GM12891 (cell line): ENCODE measurements around the gene RYR2.

Experiments
- DNase-seq: peaks from one replicate; pipeline ENCODE4 v3.0.0; 2011; ENCODE audit warnings: low spot score; ENCODE audit not compliant: insufficient read length
- FAIRE-seq: peaks from 2 replicates; lab custom pipeline; 2011; peaks lifted over from hg19 to GRCh38; lab: Jason Lieb, UNC
- PAX5 ChIP-seq: IDR thresholded peaks from 2 replicates; pipeline ENCODE4 v1.6.1; 2011; ENCODE audit warnings: low read length, moderate library complexity, mild to moderate bottlenecking; ENCODE audit not compliant: insufficient read depth, severe bottlenecking
- POLR2A ChIP-seq: IDR thresholded peaks from 2 replicates; pipeline ENCODE4 v1.6.1; 2011; ENCODE audit warnings: low read depth, low read length, control low read depth
- POLR2AphosphoS5 ChIP-seq: IDR thresholded peaks from 2 replicates; pipeline ENCODE4 v1.6.1; 2011; ENCODE audit warnings: low read depth, low read length, control low read depth
- POU2F2 ChIP-seq: IDR thresholded peaks from 2 replicates; pipeline ENCODE4 v1.6.1; 2011; ENCODE audit warnings: low read depth, mild to moderate bottlenecking, control low read depth, low read length, moderate library complexity
- SPI1 ChIP-seq: IDR thresholded peaks from 2 replicates; pipeline ENCODE4 v1.6.1; 2011; ENCODE audit warnings: low read depth, low read length, control low read depth
- TAF1 ChIP-seq: IDR thresholded peaks from 2 replicates; pipeline ENCODE4 v1.6.1; 2011; ENCODE audit warnings: low read depth, low read length, control low read depth

RYR2 gene

DNA sequence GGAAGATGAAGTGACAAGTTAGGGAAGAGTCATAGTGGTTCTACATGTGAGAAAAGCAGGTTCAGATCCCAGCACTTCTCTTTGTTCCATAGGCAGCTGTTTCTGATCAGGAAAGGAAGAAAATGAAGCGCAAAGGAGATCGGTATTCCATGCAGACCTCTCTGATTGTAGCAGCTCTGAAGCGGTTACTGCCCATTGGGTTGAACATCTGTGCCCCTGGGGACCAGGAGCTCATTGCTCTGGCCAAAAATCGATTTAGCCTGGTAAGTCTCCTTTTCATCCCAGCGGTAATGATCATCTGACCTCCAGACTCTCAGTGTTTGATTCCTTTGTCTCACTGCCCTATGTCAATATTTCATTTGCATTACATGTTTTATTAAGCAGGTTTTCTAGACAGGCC, 675.1 kb downstream of the RYR2 start:
- DNase-seq (no peak), FAIRE-seq (no peak)
- TF ChIP-seq TAF1 (no peak), POLR2A (no peak), POU2F2 (no peak)

DNA sequence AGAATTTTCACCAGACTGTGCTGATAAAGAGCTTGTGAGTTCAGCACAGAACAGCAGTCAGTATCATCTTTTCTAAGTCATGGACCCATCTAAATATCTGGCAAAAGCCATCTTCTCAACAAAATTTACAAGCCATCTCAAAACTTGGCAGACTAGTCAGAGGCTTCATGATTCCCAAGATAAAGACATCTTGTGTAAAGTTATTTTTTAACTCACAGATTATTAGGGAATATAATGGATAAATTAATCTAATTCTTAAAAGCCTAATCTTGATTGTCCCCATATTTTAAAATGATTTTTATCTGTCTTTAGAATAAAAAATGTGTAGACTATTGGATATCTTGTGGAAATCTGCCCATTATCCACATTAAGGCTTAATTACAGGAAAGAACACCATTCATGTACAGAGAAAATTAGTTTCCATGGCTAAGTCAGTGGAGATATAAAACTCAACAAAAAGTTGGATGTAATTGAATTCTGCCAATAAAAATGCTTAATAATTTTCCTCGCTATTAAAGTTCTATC, 688.9 kb downstream of the RYR2 start:
- FAIRE-seq: no peak
- DNase-seq: no peak
- TF ChIP-seq TAF1 (no peak), POLR2AphosphoS5 (no peak), SPI1 (no peak), POU2F2 (no peak), PAX5 (no peak)

DNA sequence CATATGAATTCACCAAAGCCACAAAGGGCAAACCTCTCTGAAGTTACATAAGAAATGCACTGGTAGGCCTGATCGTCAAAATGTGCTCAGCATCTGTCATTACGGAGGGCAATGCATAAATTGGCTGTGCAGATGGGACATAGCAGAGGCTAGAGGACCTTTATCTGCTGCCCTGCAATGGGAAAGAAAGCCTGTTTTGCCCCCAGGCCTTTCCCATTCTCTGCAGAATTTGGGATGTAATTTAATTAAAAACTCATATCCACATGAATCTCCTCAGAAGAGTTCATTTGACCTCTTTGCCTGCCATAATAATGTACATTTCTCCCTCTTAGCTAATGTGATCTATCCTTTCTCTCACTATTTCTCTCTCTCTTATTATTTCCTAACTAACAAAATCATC, 690.7 kb downstream of the RYR2 start:
- DNase-seq: no peak
- TF ChIP-seq POLR2A: no peak
- no peak for TF ChIP-seq PAX5
- TF ChIP-seq POLR2AphosphoS5: no peak
- no peak for TF ChIP-seq POU2F2
- TF ChIP-seq TAF1: no peak
- TF ChIP-seq SPI1: no peak
- no peak for FAIRE-seq

DNA sequence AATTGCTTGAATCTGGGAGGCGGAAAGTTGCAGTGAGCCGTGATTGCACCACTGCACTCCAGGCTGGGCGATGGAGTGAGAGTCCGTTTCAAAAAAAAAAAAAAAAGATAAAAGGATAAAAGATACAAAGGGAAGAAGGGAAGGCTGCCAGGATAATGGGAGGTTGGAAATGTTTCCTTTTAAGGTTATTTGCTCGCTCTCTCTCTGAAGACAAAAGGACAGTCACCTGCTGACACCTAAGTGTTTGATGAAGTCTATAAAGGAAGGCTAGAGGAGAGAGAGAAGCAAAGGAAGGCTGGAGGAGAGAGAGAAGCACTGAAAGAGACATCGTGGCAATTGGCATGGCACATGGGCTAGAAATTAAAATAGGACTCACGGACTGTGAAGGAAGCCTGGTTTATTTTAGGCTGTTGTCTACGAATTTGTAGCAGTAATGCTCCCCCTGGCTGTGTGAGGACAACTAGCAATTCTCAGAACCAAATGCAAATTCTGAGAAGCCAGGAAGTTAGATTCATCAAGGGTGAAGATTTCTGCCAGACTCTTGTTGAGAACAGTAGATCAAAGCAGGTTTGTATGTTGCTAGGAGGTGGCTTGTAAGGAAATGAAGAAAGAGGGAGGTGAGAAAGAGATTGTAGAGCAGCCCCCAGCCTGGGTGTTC, 694.5 kb downstream of the RYR2 start:
- DNase-seq (peak; percentile 1), FAIRE-seq (no peak)
- TF ChIP-seq TAF1 (no peak), SPI1 (no peak), POLR2AphosphoS5 (no peak), PAX5 (no peak), POU2F2 (no peak), POLR2A (no peak)

DNA sequence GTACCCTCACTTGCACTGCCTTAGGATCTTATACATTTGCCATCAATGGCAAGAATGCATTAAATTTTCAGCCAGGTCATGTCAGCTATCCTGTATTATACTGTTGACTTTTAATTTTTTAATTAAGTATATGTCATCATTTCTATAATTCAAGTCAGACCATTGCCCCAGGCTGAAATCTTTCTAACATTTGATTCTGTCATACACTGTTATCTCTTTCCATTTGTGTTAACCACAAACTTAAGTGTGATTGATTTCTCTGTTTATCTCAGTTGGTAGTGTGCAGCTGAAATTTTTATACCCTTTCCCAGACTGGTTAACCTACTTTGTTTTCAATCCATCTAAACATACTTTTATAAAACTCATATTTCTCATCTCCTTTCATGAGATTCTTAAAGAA, 695.5 kb downstream of the RYR2 start:
- FAIRE-seq (no peak), DNase-seq (no peak)
- TF ChIP-seq PAX5: no peak
- no peak for TF ChIP-seq POLR2AphosphoS5
- TF ChIP-seq POU2F2: no peak
- TF ChIP-seq SPI1: no peak
- TF ChIP-seq POLR2A: no peak
- no peak for TF ChIP-seq TAF1

DNA sequence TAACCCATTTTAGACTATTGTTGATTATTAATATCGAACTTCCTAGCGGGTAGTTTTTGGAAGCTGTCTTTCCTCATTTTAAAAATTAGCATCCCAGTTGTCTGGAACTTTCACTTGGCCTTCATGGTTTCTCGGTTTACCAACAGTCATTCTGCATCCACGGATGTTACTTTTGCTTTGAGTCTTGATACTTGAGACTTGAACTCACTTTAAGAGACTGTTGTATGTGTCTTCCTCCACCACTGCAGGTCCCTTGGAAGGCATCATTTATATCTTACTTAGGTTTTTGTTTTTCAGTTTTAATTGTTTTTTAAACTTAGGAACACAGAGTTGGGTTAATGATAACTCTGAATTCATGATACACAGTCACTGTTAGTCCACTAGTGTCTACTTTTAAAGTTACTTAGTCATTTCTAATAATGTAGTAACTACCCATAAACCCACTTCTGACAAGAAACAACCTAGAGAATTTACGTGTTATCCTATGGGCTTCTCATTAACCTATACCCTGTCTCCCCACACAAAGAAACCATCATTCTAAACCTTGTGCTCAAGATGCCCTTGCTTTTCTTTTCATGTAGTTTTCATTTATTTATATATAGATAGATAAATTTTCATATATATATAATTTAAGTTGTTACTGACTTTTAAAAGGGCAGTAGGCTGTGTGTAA, 696.1 kb downstream of the RYR2 start:
- DNase-seq (no peak), FAIRE-seq (no peak)
- TF ChIP-seq SPI1: no peak
- no peak for TF ChIP-seq POLR2A
- TF ChIP-seq POLR2AphosphoS5: no peak
- TF ChIP-seq PAX5: no peak
- no peak for TF ChIP-seq POU2F2
- no peak for TF ChIP-seq TAF1

DNA sequence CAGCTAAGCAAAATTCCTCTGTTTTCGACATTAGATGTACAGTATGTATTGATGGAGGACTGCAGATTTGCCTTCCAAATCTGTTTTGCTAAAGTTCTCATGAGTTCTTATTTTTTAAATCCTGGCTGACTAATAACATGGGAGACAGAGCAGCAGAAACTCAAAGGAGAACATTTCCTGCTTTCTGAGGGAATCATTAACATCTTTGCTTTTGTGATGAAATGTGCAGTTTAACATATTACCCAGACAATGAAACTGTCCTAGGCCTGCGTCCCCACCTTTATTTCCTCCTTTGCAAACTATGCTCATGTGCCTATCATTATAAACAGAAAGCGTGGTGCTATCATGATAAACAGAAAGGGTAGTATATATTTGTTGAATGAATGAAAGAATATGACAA, 698.9 kb downstream of the RYR2 start:
- no peak for TF ChIP-seq POU2F2
- TF ChIP-seq POLR2A: no peak
- no peak for TF ChIP-seq POLR2AphosphoS5
- no peak for TF ChIP-seq TAF1
- TF ChIP-seq SPI1: no peak
- no peak for TF ChIP-seq PAX5
- FAIRE-seq (no peak), DNase-seq (no peak)

DNA sequence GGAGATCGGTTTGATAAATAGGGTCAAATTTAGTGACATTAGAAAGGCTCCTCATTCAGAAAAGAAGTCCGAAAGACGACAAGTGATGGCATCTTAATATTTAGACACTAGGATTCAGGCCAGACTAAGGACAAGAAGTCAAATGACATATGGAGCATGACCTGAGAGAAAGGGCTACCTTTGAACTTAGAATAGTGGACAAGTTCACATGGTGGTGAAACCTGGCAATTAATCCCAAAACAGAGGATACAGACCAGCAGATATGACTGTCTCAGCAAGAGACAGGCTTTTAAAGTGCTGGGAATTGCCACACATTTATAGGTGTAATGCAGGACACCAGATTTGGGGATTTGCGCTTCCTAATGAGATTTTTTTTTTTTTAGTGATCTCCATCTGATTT, 703.6 kb downstream of the RYR2 start:
- FAIRE-seq (no peak), DNase-seq (no peak)
- no peak for TF ChIP-seq PAX5
- TF ChIP-seq POLR2A: no peak
- no peak for TF ChIP-seq TAF1
- no peak for TF ChIP-seq POLR2AphosphoS5
- no peak for TF ChIP-seq POU2F2
- no peak for TF ChIP-seq SPI1

DNA sequence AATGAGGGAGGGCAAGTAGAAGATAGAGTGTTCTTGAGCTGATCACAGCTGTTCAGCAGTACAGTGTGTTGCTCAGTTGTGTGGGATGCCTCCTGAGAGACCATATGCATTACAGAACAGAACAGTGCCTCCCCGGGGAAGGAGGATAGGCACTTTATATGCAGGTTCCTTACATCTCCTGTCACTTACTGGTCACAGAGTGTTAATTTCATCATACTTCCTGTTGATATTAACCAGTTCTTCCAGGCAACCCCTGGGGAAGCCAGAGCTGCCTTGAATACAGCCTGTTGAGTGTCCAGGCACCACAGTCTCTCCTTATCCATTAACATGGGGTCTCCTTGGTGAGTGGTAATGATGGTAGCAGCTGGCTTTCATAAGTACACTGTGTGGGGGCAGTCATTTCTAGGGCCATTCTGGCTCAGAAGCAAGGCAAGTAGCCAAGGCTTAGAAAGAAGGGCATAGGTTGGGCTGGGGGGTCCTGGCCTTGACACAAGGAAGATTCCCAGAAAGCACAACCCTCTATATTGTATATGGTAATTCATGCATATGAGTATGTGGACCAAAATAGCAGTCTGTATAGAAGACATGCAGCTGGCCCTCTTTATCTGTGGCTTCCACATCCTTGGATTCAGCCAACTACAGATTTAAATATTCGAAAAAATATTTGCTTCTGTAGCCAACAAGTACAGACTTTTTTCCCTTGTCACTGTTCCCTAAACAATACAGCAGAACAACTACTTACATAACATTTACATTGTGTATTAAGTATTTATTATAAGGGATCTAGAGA, 706.4 kb downstream of the RYR2 start:
- no peak for FAIRE-seq
- TF ChIP-seq POLR2A (no peak), POLR2AphosphoS5 (no peak), POU2F2 (no peak), SPI1 (no peak), PAX5 (no peak), TAF1 (no peak)
- no peak for DNase-seq
